Activated CD8-positive, alpha-beta memory T cell treated with anti-CD3 and anti-CD28 coated beads for 1 hour (primary cell): ENCODE measurements around the gene RAPGEF6.
"Not testable (repeated sequence)": the region's sequence is repeated elsewhere in the genome, so short reads cannot be mapped to it uniquely, and the experiment has no call there.

ENCODE experiments used
- DNase-seq, 2 donors: peaks; one replicate each; pipeline ENCODE4 v3.0.0-alpha.2; 2020; ENCODE audit warnings: low read depth in 1 of 2; ENCODE audit errors: extremely low read depth in 1 of 2

The RAPGEF6 gene

DNA sequence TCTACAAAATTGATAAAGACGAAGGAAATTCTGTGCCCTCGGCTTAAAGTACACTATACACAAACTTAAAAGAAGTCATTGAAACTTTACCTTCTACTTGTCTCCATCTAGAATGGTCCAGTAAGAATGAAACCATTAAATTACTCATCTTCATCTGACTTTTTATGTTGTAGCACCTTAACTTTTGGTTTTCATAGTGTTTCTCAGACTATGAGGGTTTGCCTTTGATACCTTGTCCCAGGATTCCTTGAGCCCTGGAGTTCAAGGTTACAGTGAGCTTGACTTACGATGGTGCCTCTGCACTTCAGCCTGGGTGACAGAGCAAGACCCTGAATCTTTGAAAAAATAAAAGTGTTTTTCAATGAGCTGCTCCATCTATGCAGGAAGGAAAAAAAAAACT is 239.0 kb downstream of the RAPGEF6 start:
- DNase-seq: no peak

DNA sequence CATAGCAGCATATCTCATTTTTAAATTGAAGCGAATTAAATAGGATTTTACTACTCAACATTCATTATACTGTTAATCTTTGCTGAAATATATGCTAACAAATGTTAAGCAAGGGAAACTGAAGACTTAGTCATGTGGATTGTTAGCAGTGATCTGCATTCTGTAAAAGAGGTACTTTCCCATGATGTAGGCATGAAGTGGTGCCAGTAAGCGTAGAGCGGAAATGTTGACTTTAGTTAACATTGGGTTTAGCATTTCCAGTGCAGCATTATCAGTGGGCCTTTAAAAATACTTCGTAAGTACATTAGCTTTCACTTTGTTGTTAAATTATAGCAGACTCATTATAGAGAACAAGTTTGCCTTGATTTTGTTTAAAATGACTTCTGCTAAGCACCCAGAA is 240.9 kb downstream of the RAPGEF6 start:
- no peak for DNase-seq

GRCh38 chr5:131393498-131393968 is 241.5 kb downstream of the RAPGEF6 start:
- DNase-seq: no peak

DNA sequence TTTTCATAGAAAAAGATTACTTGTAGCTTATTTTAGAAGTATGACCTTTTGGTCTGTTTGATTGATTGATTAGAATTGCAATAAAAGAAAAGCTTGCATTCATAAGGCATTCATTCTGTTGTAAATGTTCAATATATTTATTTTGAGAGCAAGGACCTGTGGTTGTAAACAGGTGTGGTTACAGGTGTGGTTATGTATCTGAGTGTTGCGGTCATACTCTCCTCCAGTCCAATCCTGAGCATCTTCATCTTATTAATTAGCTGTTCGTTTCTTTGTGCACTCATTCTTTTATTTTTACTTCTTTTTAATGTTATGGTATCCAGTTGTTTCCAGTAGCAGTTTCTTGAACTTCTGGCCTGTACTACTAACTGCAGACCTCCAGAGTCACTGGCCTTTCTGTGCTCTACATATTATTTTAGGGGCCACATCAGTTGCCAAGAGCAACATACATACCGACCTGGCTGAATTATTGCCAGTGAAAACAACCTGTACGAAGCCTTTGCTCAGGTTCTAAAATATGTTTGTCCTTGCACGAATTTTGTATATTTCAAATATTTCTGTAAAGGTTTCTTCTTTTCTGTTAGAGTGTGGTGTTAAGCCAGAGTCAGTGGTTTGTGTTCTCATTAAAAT is 242.4 kb downstream of the RAPGEF6 start:
- no peak for DNase-seq

DNA sequence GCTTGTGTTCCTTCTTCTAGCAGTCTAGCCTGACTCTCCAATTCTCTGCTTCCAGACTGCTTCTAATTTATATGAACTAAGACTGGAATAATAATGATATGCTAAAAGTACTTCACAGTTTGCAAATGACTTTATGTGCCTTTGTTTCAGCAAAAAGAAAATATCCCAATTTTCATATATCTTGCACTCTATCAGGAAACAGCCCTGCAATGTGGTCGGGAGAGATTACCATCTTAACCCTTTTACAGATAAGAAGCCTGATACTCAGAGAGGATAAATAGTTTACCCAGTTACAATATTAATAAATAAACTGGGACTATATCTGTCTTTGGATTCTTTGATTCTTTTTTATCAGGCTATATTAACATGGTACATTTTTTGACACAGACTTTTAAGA is 245.2 kb downstream of the RAPGEF6 start:
- no peak for DNase-seq

- no peak for DNase-seq
These were observed 245.7 kb downstream of the RAPGEF6 start for GRCh38 chr5:131389096-131389868.

GRCh38 chr5:131387255-131387654 is 247.8 kb downstream of the RAPGEF6 start:
- DNase-seq: no peak

GRCh38 chr5:131386779-131387178 is 248.2 kb downstream of the RAPGEF6 start:
- DNase-seq: no peak

GRCh38 chr5:131386124-131386523 is 248.9 kb downstream of the RAPGEF6 start:
- no peak for DNase-seq

DNA sequence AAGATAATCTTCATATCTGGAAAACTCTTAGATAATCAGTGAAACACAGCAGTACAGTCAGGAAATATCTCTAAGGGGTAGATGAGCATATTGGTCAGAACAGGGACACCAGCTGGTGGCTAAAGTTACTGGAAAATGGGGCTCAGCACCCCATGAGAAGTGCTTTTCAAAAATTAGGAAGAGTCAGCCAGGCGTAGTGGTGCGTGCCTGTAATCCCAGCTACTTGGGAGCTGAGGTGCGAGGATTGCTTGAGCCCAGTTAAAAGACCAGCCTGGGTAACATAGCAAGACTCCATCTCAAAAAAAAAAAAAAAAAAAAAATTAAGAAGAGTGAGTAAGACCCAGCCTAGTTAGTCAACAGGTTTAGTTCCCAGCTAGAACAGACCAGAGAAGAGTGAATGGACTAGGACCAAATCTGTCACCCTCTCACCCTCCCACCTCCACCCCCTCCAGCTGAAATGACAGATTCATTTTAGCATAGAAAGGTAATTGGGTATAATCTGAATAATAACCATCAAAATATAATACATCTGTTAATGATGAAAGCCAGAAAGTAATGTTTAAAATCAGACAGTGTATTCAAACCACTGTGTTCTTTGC is 250.3 kb downstream of the RAPGEF6 start:
- DNase-seq: no peak

DNA sequence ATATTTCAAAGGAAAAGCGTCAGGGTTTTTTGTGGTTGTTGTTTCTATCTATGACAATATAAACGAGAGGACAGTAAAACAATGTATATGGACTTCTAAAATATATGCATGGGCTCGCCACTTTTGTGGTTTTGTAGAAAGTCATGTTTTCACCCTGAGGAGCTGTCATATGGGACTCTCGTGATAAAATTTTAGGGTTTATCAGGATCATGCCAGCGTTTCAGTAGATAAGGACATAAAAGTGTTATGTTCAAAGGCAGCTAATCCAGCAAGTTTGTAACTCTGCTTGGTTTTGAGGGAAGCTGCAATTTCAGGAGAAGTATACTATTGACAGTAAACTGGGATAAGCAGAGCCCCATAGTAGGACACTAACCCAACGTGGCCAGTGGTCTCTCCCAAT is 250.9 kb downstream of the RAPGEF6 start:
- DNase-seq: no peak

GRCh38 chr5:131382407-131383395 is 252.3 kb downstream of the RAPGEF6 start:
- DNase-seq: peak in 1 of 2 donors; percentile 18

GRCh38 chr5:131381777-131382176 is 253.3 kb downstream of the RAPGEF6 start:
- DNase-seq: no peak

GRCh38 chr5:131381021-131381420 is 254.0 kb downstream of the RAPGEF6 start:
- no peak for DNase-seq

- not testable (repeated sequence) for DNase-seq
These were observed 254.8 kb downstream of the RAPGEF6 start for GRCh38 chr5:131380238-131380637.

DNA sequence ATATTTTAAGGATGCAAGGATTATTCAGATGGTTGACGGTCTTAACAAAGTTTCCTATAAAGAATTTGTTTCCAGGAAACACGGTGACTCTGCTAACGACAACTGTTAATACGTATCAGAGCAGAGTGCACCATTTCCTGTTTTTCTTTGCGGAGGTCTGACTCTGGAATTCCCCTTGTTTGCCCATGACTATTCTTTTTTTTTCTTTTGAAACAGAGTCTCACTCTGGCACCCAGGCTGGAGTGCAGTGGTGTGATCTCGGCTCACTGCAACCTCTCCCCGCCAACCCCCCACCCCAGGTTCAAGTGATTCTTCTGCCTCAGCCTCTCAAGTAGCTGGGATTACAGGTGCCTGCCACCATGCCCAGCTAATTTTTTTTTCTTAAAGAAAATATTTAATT is 255.3 kb downstream of the RAPGEF6 start:
- DNase-seq: peak in 1 of 2 donors; percentile 37

DNA sequence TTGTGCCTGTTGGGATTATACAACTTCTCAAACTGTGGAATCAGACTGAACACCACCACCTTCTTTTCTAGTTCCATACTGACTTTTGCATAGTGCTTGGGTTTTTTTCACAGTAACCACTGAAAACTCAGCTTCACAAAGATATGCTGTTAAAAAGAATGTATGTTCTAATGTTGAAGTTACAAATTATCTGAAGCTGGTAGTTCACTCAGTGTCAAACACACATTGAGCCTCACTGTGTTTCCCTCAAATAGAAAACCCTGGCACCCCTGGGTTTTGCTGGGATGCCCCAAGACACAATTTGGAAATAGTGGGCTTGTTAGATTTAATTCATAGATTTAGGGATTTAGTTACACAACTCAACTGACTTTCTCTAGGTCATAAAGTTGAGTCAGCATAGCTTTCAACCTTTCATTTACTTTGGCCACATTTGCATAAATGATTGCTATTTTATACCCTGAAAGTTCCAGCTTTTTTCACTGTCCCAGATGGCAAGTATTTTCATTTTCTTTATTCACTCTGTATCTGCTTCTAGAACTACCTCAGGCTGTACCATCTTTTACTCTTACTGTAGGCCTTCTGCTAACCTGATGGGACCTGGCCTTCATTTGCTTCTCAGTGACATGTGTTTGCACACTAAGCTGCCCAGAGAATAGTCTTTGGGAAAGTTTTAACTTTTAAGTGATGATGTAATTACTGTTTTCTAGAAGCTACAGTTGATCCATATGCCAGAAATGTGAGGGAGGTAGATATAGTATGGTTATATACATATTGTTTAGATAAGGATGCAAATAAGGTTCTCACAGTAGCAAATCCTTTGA is 256.1 kb downstream of the RAPGEF6 start:
- no peak for DNase-seq

DNA sequence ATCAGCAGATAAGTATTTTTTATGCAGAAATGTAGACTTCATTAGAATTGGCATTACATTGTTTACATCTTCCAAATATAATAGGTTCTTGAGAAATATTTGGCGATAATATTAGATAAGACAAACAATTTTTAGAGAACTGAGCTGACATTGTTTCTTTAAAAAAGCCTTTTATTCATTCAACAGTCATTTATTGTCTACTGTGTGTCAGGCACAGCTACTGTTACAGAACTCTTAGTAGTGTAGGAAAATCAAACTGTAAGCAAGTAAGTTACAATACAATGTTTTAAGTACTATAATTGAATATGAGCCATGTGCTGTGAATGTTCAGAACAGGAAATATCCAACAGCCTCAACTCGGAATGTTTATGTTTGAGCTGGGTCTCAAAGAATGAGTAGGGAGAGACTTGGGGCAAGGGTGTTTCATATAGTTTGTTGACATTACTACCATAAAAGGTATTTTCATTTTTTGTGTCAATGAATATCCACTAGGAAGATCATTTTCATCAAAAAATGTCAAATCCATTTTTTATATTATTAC is 257.2 kb downstream of the RAPGEF6 start:
- DNase-seq: no peak

DNA sequence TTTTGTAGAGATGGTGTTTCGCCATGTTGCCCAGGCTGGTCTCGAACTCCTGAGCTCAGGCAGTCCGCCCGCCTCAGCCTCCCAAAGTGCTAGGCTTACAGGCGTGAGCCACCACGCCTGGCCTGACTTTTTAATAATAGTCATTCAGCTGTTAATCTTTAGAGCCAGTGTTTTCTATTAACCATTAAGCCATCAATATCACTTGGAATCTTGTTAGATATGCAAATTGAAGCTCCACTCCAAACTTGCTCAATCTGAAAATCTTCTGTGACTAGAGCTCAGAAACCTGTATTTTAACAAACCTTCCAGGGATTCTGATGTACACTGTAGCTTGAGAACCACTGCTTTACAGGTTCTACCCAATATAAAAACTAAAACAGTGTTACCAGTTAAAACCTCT is 257.7 kb downstream of the RAPGEF6 start:
- DNase-seq: no peak

- no peak for DNase-seq
These were observed 259.7 kb downstream of the RAPGEF6 start for GRCh38 chr5:131375351-131375750.
